Neural progenitor cell (in vitro differentiated cells): Measurements from ENCODE around the gene KCNJ10. TPM values are rescaled to one million over a fixed set of nuclear protein-coding genes. Genes with fewer than 3 reads are reported as not detected.

Experiments
- DNase-seq: peaks from one replicate; pipeline ENCODE4 v3.0.0-alpha.2; 2016; ENCODE audit warnings: low spot score
- H2AFZ ChIP-seq: fragments of 200-600 bp; sonication (generic); replicated peaks from 2 replicates; pipeline ENCODE4 v1.6.1; 2016; ENCODE audit warnings: antibody characterized with exemption
- H3F3A ChIP-seq: fragments of 200-600 bp; sonication (generic); 2 replicates; pipeline ENCODE4 v1.6.1; 2016; ENCODE audit warnings: antibody characterized with exemption, low read depth
- H3K27ac ChIP-seq: fragments of 200-600 bp; sonication (generic); 2 replicates; pipeline ENCODE4 v1.5.1; 2016; ENCODE audit warnings: mild to moderate bottlenecking
- H3K27me3 ChIP-seq: fragments of 200-600 bp; sonication (generic); 2 replicates; pipeline ENCODE4 v1.6.1; 2016; ENCODE audit warnings: mild to moderate bottlenecking, moderate library complexity
- H3K36me3 ChIP-seq: fragments of 200-600 bp; sonication (generic); 2 replicates; pipeline ENCODE4 v1.5.1; 2016
- H3K4me1 ChIP-seq: fragments of 200-600 bp; sonication (generic); 2 replicates; pipeline ENCODE4 v1.6.1; 2016; ENCODE audit warnings: mixed run types
- H3K4me2 ChIP-seq: fragments of 200-600 bp; sonication (generic); 2 replicates; pipeline ENCODE4 v1.6.1; 2016
- H3K4me3 ChIP-seq: fragments of 200-600 bp; sonication (generic); 2 replicates; pipeline ENCODE4 v1.5.1; 2016
- H3K79me2 ChIP-seq: fragments of 200-600 bp; sonication (generic); 2 replicates; pipeline ENCODE4 v1.6.1; 2016; ENCODE audit warnings: low read depth
- H3K9ac ChIP-seq: fragments of 200-600 bp; sonication (generic); 2 replicates; pipeline ENCODE4 v1.6.1; 2016
- H3K9me3 ChIP-seq: fragments of 200-600 bp; sonication (generic); 2 replicates; pipeline ENCODE4 v1.5.1; 2016; ENCODE audit warnings: low read depth
- H4K20me1 ChIP-seq: fragments of 200-600 bp; sonication (generic); 2 replicates; pipeline ENCODE4 v1.6.1; 2016; ENCODE audit warnings: low read depth
- H3K27ac Mint-ChIP-seq: 3 replicates; pipeline ENCODE4 v1.8.0; 2021; ENCODE audit warnings: mixed read lengths
- H3K27me3 Mint-ChIP-seq: 2 replicates; pipeline ENCODE4 v1.8.0; 2022; ENCODE audit warnings: low read depth, mild to moderate bottlenecking, inconsistent platforms, moderate library complexity, mixed read lengths; ENCODE audit not compliant: insufficient read depth
- H3K36me3 Mint-ChIP-seq: 3 replicates; pipeline ENCODE4 v1.8.0; 2021; ENCODE audit warnings: mixed read lengths
- H3K4me1 Mint-ChIP-seq: 3 replicates; pipeline ENCODE4 v1.8.0; 2021; ENCODE audit warnings: mixed read lengths
- H3K4me3 Mint-ChIP-seq: 3 replicates; pipeline ENCODE4 v1.8.0; 2021; ENCODE audit warnings: mild to moderate bottlenecking, moderate library complexity, mixed read lengths
- H3K9me3 Mint-ChIP-seq: 3 replicates; pipeline ENCODE4 v1.8.0; 2020; ENCODE audit warnings: mixed read lengths
- EZH2 ChIP-seq: fragments of 200-600 bp; sonication (generic); IDR thresholded peaks from 2 replicates; pipeline ENCODE4 v1.6.1; 2017; ENCODE audit warnings: antibody characterized with exemption, mild to moderate bottlenecking, moderate library complexity
- EZH2phosphoT487 ChIP-seq: fragments of 200-600 bp; sonication (generic); IDR thresholded peaks from 2 replicates; pipeline ENCODE4 v1.6.1; 2017; ENCODE audit warnings: antibody characterized with exemption
- total RNA-seq: library from RNA; depleted of rRNA; stranded (reverse); fragments of >200 nt; gene quantifications from 2 replicates; pipeline ENCODE4 v1.2.3, GENCODE V29; 2015; ENCODE audit warnings: low replicate concordance
- TF ChIP-seq, protein P1 (sequence below): fragments of 200-600 bp; sonication (generic); IDR thresholded peaks from 2 replicates; pipeline ENCODE4 v1.5.1; 2017; ENCODE audit warnings: antibody characterized with exemption, mild to moderate bottlenecking

The KCNJ10 gene
- total RNA-seq, result 0.15 TPM in 1 of 2 replicates, not detected in the other

- H3K36me3 ChIP-seq, result no peaks in the 10 kb centered on the region
- H3K27ac Mint-ChIP-seq, result no peak within 1 kb of the TSS
- H3K79me2 ChIP-seq, result no peaks in the 10 kb centered on the region
- peaks cover 74% of the 10 kb centered on the region for H3K27me3 ChIP-seq
- peaks cover 10% of the 10 kb centered on the region for H3K4me1 ChIP-seq
- H3K4me3 Mint-ChIP-seq, result peak within 1 kb of the TSS; percentile 88
- H3K27me3 Mint-ChIP-seq, result peaks cover 22% of the 10 kb centered on the region
- H3K9ac ChIP-seq, result no peak within 1 kb of the TSS
- no peaks in the 10 kb centered on the region for H4K20me1 ChIP-seq
- H3K4me2 ChIP-seq, result peak within 1 kb of the TSS; percentile 71
- peaks cover 14% of the 10 kb centered on the region for H3F3A ChIP-seq
- TF ChIP-seq, protein P1, sequence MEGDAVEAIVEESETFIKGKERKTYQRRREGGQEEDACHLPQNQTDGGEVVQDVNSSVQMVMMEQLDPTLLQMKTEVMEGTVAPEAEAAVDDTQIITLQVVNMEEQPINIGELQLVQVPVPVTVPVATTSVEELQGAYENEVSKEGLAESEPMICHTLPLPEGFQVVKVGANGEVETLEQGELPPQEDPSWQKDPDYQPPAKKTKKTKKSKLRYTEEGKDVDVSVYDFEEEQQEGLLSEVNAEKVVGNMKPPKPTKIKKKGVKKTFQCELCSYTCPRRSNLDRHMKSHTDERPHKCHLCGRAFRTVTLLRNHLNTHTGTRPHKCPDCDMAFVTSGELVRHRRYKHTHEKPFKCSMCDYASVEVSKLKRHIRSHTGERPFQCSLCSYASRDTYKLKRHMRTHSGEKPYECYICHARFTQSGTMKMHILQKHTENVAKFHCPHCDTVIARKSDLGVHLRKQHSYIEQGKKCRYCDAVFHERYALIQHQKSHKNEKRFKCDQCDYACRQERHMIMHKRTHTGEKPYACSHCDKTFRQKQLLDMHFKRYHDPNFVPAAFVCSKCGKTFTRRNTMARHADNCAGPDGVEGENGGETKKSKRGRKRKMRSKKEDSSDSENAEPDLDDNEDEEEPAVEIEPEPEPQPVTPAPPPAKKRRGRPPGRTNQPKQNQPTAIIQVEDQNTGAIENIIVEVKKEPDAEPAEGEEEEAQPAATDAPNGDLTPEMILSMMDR, result no peak
- peak; percentile 53 for TF ChIP-seq EZH2
- H3K36me3 Mint-ChIP-seq, result no peaks in the 10 kb centered on the region
- H2AFZ ChIP-seq, result peak within 1 kb of the TSS; percentile 66
- no peaks in the 10 kb centered on the region for H3K9me3 ChIP-seq
- H3K4me1 Mint-ChIP-seq, result peaks cover 28% of the 10 kb centered on the region
- peak within 1 kb of the TSS; percentile 52 for H3K4me3 ChIP-seq
- H3K27ac ChIP-seq, result no peak within 1 kb of the TSS
- DNase-seq, result no peak
- H3K9me3 Mint-ChIP-seq, result no peaks in the 10 kb centered on the region
These were observed at the start of gene KCNJ10 for GRCh38 chr1:160069460-160070231. KCNJ10 (minus strand) TSS chr1:160070160; CDS start chr1:160042532, 27,628 bp downstream.

DNA sequence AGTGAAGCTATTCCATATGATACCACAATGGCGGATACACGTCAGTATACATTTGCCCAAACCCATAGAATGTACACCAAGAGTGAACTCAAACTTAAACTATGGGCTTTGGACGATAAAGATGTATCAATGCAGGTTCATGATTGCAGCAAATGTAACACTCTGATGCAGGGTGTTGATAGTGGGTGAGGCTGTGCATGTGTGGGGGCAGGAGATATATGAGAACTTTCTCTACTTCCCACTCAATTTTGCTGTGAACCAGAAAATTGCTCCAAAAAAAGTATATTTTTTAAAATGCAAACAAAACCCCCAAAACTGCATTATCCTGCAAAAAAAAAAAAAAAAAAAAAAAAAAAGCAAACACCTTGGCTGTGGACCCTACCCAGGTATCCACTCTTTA is 49.0 kb upstream of the KCNJ10 start:
- no peak for DNase-seq
- Mint-ChIP-seq H3K27ac (no peak overlapping the region), H3K4me1 (peaks cover 52% of the 10 kb centered on the region), H3K36me3 (peaks cover 16% of the 10 kb centered on the region), H3K27me3 (no peaks in the 10 kb centered on the region), H3K9me3 (no peaks in the 10 kb centered on the region), H3K4me3 (peak overlapping the region; percentile 91)
- TF ChIP-seq EZH2phosphoT487 (no peak), EZH2 (no peak)
- TF ChIP-seq, protein P1, result no peak
- peak overlapping the region; percentile 65 for H3K4me3 ChIP-seq
- peaks cover 31% of the 10 kb centered on the region for H3F3A ChIP-seq
- H2AFZ ChIP-seq, result no peak overlapping the region
- no peaks in the 10 kb centered on the region for H3K27me3 ChIP-seq
- no peak overlapping the region for H3K9ac ChIP-seq
- peaks cover 59% of the 10 kb centered on the region for H3K4me1 ChIP-seq
- no peaks in the 10 kb centered on the region for H3K9me3 ChIP-seq
- H3K79me2 ChIP-seq, result peaks cover 54% of the 10 kb centered on the region
- H3K27ac ChIP-seq, result no peak overlapping the region
- peaks cover 43% of the 10 kb centered on the region for H4K20me1 ChIP-seq
- peaks cover 8% of the 10 kb centered on the region for H3K36me3 ChIP-seq
- H3K4me2 ChIP-seq, result peak overlapping the region; percentile 97

DNA sequence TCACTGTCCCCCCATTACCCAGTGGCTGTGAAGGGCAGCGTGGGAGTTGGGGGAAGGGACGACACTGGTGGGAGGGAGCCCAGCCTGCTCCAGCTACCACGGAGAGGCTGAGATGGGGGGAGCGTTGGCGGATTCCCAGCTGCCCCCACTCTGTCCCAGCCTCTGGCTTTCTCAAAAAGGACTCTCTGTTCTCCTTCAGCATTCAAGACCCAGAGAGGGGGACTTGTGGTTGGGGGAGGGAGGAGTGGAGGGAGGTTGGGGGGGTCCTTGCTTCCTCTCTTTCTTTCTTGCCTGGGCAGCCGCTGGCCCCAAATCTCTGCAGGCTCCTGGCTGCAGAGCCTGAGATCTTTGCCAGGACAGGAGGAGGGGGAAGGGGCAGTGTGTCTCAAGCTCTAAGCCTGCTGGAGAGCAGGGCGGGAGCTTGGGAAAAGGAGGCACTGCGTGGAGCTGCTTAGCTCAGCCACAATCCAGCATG is 47.8 kb upstream of the KCNJ10 start:
- peak; percentile 72 for DNase-seq
- Histone ChIP-seq H2AFZ (no peak overlapping the region), H3K4me2 (peak overlapping the region; percentile 97), H3K4me1 (peaks cover 69% of the 10 kb centered on the region), H3K36me3 (peaks cover 8% of the 10 kb centered on the region), H3K27me3 (no peaks in the 10 kb centered on the region), H3K79me2 (peaks cover 54% of the 10 kb centered on the region), H3K27ac (peak overlapping the region; percentile 23), H3K9ac (peak overlapping the region; percentile 28), H4K20me1 (peaks cover 42% of the 10 kb centered on the region), H3K9me3 (no peaks in the 10 kb centered on the region), H3F3A (peaks cover 41% of the 10 kb centered on the region), H3K4me3 (peak overlapping the region; percentile 65)
- TF ChIP-seq EZH2, result no peak
- H3K4me1 Mint-ChIP-seq, result peaks cover 64% of the 10 kb centered on the region
- peaks cover 4% of the 10 kb centered on the region for H3K27me3 Mint-ChIP-seq
- no peaks in the 10 kb centered on the region for H3K9me3 Mint-ChIP-seq
- H3K36me3 Mint-ChIP-seq, result peaks cover 11% of the 10 kb centered on the region
- H3K27ac Mint-ChIP-seq, result peak overlapping the region; percentile 29
- H3K4me3 Mint-ChIP-seq, result peak overlapping the region; percentile 91

DNA sequence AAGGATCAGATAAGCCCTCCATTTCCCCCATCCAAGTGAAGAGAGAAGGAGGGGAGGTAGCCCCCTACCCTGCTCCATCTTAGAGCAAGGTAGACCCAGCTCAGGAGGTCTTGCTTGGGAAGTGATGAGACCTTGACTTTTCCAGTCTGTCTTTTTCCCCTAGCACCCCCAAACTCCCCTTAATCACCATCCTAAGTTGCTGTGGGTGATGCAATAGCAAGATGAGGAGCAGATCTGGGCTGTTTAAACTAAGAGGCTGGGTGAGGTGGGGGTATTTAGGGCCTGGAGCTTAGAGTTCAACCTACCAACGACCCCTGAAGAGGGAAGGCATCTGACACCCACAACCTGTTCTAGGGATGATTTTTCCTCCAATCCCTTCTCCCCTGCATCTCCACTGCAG is 47.3 kb upstream of the KCNJ10 start:
- H3K27me3 ChIP-seq, result no peaks in the 10 kb centered on the region
- peaks cover 41% of the 10 kb centered on the region for H3F3A ChIP-seq
- H3K27ac ChIP-seq, result peak overlapping the region; percentile 23
- peaks cover 73% of the 10 kb centered on the region for H3K4me1 ChIP-seq
- H4K20me1 ChIP-seq, result peaks cover 42% of the 10 kb centered on the region
- H3K9me3 ChIP-seq, result no peaks in the 10 kb centered on the region
- Mint-ChIP-seq H3K27ac (no peak overlapping the region), H3K36me3 (peaks cover 9% of the 10 kb centered on the region), H3K4me1 (peaks cover 68% of the 10 kb centered on the region), H3K27me3 (peaks cover 8% of the 10 kb centered on the region), H3K4me3 (peak overlapping the region; percentile 91), H3K9me3 (no peaks in the 10 kb centered on the region)
- H3K9ac ChIP-seq, result peak overlapping the region; percentile 28
- TF ChIP-seq EZH2phosphoT487 (no peak), EZH2 (no peak)
- TF ChIP-seq, protein P1, result no peak
- peak overlapping the region; percentile 97 for H3K4me2 ChIP-seq
- H3K36me3 ChIP-seq, result peaks cover 8% of the 10 kb centered on the region
- H3K4me3 ChIP-seq, result peak overlapping the region; percentile 65
- peaks cover 54% of the 10 kb centered on the region for H3K79me2 ChIP-seq
- no peak for DNase-seq
- no peak overlapping the region for H2AFZ ChIP-seq
